GM21526 (cell line): ENCODE measurements around the gene AXIN1.
"Not testable (repeated sequence)": the region's sequence is repeated elsewhere in the genome, so short reads cannot be mapped to it uniquely, and the experiment has no call there.

ENCODE experiments used
- ATAC-seq: cut with Tn5 transposase; IDR thresholded peaks from one replicate; pipeline ENCODE4 v1.9.1; 2021; ENCODE audit warnings: moderate library complexity; ENCODE audit not compliant: unreplicated experiment, low FRiP score

AXIN1 gene

GRCh38 chr16:334861-335632, 17.5 kb downstream of the AXIN1 start:
- ATAC-seq: not testable (repeated sequence)

GRCh38 chr16:334164-334832, 18.2 kb downstream of the AXIN1 start:
- not testable (repeated sequence) for ATAC-seq

DNA sequence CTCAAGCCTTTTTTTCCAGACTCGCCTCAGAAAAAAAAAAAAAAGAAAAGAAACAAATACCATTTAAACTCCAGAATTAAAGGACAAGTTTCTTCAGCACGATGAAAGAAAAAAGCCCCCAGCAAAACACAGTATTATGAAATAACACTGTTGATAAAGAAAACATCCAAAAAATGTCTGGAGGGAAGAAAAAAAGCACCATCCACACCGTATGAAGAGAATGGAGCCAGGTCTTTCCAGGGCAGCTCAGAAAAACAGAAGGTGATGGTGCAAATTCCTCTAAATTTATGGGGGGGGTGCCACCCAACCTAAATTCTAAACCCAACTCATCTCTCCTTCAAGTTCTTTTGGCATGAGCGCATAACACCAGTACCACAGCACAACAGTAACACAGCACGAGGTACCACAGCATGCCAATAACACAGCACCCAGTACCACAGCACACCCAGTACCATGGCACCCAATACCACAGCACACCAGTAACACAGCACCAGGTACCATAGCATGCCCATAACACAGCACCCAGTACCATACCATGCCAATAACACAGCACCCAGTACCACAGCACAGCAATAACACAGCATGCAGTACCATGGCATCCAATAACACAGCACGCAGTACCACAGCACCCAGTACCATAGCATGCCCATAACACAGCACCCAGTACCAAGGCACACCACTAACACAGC, 19.0 kb downstream of the AXIN1 start:
- ATAC-seq: no peak

- not testable (repeated sequence) for ATAC-seq
Observed at GRCh38 chr16:331181-331814, 21.2 kb downstream of the AXIN1 start.

DNA sequence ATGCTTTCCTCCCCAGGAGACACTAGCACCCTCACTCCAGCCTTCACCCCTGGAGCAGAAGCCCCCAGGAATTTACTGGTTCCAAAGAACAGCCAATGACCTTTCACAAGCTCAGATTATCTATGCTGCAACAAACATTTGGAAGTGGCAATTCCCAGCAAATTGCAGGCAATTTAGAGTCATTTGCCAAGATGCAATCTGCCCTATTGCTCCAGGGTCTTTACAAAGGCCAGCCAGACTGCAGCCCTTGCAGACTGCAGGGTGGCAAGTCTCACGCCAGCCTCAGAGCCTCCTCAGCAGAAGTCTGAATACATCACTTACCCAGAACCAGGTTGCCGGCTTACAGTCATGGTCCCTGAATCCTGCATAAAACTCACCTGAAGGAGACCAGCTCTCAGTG, 21.8 kb downstream of the AXIN1 start:
- no peak for ATAC-seq

GRCh38 chr16:325375-326145, 27.0 kb downstream of the AXIN1 start:
- no peak for ATAC-seq

- ATAC-seq: no peak
Observed at GRCh38 chr16:324451-325334, 27.8 kb downstream of the AXIN1 start.

- ATAC-seq: no peak
Observed at GRCh38 chr16:324201-324450, 28.4 kb downstream of the AXIN1 start.

DNA sequence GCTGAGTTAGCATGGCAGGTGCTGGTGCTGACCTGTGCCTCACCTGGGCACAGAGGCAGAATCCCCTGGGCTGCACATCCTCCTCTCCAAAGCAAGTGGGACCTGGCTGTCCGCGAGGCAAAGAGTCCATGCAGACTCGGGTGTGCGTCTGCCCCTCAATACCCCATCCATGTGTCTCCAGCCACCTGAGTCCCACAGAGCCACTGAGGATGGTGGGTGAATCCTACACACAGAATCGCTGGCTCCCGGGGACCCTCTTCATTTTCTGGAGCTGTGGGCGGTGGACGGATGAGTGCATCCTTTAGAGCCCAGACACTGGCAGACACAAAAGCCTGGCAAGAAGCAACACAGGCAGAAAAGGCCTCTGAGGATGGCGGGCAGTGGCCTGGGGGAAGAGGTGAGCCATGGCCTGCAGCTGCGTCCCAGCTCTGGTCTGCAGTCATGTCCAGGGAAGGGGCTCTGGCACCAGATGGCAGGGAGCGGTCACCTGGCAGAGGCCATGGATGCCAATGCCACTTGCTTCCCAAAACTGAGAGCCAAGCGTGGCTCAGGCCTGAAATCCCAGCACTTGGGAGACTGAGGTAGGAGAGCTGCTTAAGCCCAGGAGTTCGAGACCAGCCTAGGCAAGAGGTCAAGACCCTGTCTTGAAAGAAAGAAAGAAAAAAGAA, 29.9 kb downstream of the AXIN1 start:
- ATAC-seq: no peak

DNA sequence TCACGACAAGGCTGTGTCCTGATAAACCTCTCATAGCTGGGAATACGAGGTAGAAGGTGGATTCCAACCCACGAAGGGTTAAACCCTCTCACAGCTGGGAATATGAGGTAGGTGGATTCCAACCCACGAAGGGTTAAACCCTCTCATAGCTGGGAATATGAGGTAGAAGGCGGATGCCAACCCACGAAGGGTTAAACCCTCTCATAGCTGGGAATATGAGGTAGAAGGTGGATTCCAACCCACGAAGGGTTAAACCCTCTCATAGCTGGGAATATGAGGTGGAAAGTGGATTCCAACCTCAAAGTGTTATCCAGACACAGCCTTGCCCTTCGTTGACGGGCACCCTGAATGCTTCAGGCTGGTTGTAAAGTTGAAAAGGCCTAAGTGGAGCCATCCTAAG, 31.0 kb downstream of the AXIN1 start:
- no peak for ATAC-seq

DNA sequence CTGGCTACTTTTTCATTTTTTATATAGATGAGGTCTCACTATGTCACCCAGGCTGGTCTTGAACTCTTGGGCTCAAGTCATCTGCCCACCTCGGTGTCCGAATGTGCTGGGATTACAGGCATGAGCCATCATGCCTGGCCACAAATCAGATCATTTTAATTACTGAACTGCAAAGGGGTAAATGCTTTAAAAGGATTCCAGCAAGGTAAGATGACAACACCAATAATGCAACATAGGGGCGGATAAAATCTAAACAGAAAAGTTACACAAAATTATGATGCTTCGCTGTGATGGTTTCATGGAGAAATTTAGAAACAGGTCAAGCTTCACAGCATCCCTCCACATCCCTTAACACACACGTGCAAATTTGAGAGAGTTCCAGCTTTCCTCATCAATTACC, 32.3 kb downstream of the AXIN1 start:
- ATAC-seq: no peak

GRCh38 chr16:318628-319027, 33.9 kb downstream of the AXIN1 start:
- no peak for ATAC-seq

DNA sequence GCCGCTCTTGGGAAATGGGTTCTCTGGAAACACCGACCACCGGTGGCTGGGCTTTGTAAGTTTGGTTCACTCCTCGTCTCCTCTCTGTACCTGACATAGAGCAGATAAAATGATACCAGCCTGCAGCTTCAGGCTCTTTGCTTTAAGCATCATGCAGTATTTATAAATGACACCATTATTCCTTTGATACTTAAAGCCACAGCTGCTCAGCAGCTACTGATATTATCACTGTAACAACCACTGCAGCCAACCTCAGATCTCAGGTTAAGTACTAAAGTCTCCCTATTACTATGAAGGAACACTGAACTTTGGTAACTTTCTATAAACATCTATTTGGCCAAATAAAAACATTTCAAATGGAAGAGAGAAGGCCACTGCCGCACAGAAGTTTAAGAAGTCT, 34.9 kb downstream of the AXIN1 start:
- no peak for ATAC-seq

DNA sequence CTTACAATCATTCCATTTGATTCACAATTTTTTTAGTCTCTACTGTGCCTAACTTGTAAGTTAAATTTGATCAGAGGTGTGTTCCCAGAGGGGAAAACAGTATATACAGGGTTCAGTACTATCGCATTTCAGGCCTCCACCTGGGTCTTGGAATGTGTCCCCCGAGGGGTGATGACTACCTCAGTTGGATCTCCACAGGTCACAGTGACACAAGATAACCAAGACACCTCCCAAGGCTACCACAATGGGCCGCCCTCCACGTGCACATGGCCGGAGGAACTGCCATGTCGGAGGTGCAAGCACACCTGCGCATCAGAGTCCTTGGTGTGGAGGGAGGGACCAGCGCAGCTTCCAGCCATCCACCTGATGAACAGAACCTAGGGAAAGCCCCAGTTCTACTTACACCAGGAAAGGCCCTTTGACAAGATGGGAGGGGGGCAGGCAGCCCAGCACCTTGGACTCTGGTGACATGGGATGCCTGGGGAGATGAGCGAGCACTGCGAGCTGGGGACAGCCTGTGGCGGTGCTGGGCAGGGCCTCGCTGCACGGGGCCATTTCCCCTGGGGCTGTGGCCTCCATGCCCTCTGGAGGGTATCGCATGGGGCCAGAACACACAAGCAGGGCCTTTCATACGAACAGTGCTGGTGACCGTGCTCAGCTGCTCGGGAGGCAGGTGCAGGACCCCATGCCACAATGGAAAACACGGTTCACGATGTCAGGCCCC, 35.6 kb downstream of the AXIN1 start:
- no peak for ATAC-seq

DNA sequence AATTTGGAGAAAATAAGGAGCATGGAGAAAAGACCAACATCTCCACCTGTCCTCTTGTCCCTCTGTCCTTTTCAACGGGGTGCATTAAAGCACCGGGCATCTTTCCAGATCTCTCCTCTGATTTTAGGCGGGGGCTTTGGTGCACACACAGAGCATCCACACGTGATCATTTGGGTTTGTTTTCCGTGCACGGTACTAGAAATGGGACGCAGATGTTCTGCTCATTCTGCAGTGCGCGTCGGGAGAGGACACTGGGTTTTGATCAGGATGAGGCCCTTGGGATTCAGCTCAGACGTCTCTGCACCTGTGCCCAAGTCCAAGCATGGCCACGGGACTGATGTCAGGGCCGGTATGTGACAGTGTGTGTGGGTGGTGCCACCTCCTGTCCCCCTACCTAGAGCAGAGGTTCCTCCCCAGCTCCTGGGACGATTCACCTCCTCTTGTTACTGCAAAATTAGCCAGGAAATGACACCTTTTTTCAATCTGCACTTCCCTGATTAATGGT, 37.7 kb downstream of the AXIN1 start:
- ATAC-seq: no peak

DNA sequence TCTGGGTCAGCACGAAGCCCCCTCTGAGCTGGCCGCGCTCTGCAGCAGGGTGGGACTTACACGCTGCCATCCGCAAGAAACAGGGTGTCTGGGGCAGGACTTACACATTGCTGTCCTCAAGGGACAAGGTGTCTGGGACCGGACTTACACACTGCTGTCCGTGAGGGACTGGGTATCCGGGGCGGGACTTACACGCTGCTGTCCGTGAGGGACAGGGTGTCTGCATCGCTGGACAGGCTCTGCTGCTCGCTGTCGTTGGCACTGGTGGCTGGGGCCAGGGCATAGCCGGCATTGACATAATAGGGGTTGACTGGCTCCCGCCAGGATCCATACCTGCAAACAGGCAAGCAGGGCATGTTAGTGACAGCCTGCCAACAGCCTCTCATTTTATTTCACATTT, 38.2 kb downstream of the AXIN1 start:
- ATAC-seq: no peak

GRCh38 chr16:311725-312124, 40.8 kb downstream of the AXIN1 start:
- ATAC-seq: no peak

DNA sequence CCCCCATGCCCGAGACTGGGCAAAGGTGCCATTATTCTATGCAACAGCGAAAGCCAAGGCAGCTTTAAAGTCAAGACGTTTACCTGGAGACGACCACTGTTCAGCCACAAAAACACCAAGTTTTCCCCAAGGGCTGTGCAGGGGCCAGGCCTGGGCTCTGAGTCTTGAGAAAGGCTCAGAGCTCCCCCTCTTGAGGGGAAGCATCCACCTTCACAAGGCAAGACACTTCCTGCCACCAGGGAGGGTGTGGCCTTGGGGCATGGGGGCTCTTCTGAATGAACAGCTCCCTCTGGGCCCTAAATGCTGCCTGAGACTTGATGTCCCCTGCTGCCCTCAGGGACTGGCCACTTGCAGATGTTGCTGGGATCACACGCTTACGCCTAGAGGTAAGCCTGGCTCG, 43.0 kb downstream of the AXIN1 start:
- no peak for ATAC-seq
